Measurements from ENCODE around the gene GRIA4.

DNA sequence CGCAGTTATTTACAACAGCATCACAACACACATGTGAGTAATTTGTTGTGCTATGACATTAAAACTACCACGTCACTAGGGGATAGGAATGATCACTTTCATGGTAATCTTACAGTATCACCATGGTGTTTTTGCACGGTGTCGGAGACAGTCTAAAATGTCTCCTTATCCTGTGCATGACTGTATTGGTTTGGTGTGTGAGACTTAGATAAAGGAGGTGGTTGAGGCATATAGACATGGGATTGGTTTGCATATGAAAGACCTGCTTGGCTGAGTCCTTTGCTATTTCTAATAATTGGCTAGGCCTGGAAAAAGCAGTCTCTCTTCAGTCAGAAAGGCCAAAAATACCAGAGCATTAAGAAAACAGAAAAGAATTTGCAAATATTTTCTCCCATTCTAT lies 382.0 kb downstream of the GRIA4 start:
- TF ChIP-seq YY1 (IDR thresholded peaks at IDR 0.05; ENCODE audit: low read depth) (no peak), EZH2phosphoT487 (IDR thresholded peaks at IDR 0.05; ENCODE audit: borderline replicate concordance, low read depth) (no peak), POLR2AphosphoS5 (IDR thresholded peaks at IDR 0.05; ENCODE audit: low read depth, low read length) (no peak), CTCF (IDR thresholded peaks at IDR 0.05) (no peak), CHD2 (IDR thresholded peaks at IDR 0.05; ENCODE audit: low read length, partially characterized antibody) (no peak), ELF1 (IDR thresholded peaks at IDR 0.05) (no peak), EP300 (IDR thresholded peaks at IDR 0.05; ENCODE audit: borderline replicate concordance in 1 of 2, low read depth in 1 of 2, low read length in 1 of 2) (no peak), FOXJ3 (CRISPR knock-in tag; IDR thresholded peaks at IDR 0.05) (no peak)
- TF ChIP-seq, protein P1, sequence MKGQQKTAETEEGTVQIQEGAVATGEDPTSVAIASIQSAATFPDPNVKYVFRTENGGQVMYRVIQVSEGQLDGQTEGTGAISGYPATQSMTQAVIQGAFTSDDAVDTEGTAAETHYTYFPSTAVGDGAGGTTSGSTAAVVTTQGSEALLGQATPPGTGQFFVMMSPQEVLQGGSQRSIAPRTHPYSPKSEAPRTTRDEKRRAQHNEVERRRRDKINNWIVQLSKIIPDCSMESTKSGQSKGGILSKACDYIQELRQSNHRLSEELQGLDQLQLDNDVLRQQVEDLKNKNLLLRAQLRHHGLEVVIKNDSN (IDR thresholded peaks at IDR 0.05; ENCODE audit: borderline replicate concordance, low read depth) = no peak

All from SK-N-SH (cell line).